UCSD-AML1 (cell line): Measurements from ENCODE around the gene RERE.

ENCODE experiments used
- DNase-seq: peaks from one replicate; lab custom pipeline; 2025; ENCODE audit not compliant: unreplicated experiment; lab: John Stamatoyannopoulos, UW

RERE gene

GRCh38 chr1:8670371-8670818, 147.0 kb downstream of the RERE start:
- DNase-seq, result no peak

GRCh38 chr1:8669606-8670335, 147.7 kb downstream of the RERE start:
- no peak for DNase-seq

- no peak for DNase-seq
Observed at GRCh38 chr1:8667869-8668594, 149.4 kb downstream of the RERE start.

- DNase-seq, result no peak
Observed at GRCh38 chr1:8666389-8667167, 150.9 kb downstream of the RERE start.

GRCh38 chr1:8665833-8666232, 151.6 kb downstream of the RERE start:
- no peak for DNase-seq

GRCh38 chr1:8664887-8665286, 152.6 kb downstream of the RERE start:
- no peak for DNase-seq

GRCh38 chr1:8663915-8664329, 153.5 kb downstream of the RERE start:
- peak; percentile 28 for DNase-seq

GRCh38 chr1:8663090-8663802, 154.2 kb downstream of the RERE start:
- no peak for DNase-seq

GRCh38 chr1:8662380-8663072, 154.9 kb downstream of the RERE start:
- no peak for DNase-seq

GRCh38 chr1:8661185-8662110, 156.0 kb downstream of the RERE start:
- DNase-seq, result no peak

- peak; percentile 35 for DNase-seq
Observed at GRCh38 chr1:8660411-8660828, 157.0 kb downstream of the RERE start.

- DNase-seq, result no peak
Observed at GRCh38 chr1:8659593-8659992, 157.8 kb downstream of the RERE start.

GRCh38 chr1:8653878-8654277, 163.6 kb downstream of the RERE start:
- DNase-seq, result no peak

GRCh38 chr1:8652467-8653046, 164.9 kb downstream of the RERE start:
- no peak for DNase-seq

GRCh38 chr1:8651962-8652361, 165.5 kb downstream of the RERE start:
- no peak for DNase-seq

GRCh38 chr1:8651236-8651890, 166.1 kb downstream of the RERE start:
- DNase-seq, result no peak

GRCh38 chr1:8649875-8650274, 167.6 kb downstream of the RERE start:
- DNase-seq, result no peak

GRCh38 chr1:8649027-8649426, 168.4 kb downstream of the RERE start:
- DNase-seq, result no peak
